HG03280 (cell line): ENCODE data around the gene ZNF768.
A peak's percentile ranks its signal among the peaks of the same experiment; 100 is the strongest.
"Not testable (repeated sequence)": the region's sequence is repeated elsewhere in the genome, so short reads cannot be mapped to it uniquely, and the experiment has no call there.

ENCODE experiments used
- ATAC-seq: cut with Tn5 transposase; IDR thresholded peaks from one replicate; pipeline ENCODE4 v1.9.1; 2021; ENCODE audit warnings: mild to moderate bottlenecking, moderate library complexity; ENCODE audit not compliant: unreplicated experiment

The ZNF768 gene

DNA sequence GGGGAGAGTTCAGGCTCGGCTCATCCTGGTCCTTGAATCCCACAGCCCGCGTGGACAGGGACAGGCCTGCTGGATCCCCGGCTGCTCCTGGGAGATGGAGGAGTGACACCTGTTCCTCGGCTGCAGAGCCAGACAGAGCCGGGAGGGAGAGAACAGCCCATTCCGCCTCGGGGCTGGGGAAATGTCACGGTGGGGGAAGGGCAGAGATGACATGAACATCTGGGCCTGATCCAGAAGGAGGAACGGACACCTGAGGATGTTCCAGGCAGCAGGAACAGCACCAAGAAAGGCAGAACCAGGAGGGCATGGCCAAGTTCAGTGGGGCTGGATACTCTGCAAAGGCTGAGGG, 29.7 kb upstream of the ZNF768 start:
- ATAC-seq: no peak

GRCh38 chr16:30555315-30556124, 29.2 kb upstream of the ZNF768 start:
- ATAC-seq: no peak

DNA sequence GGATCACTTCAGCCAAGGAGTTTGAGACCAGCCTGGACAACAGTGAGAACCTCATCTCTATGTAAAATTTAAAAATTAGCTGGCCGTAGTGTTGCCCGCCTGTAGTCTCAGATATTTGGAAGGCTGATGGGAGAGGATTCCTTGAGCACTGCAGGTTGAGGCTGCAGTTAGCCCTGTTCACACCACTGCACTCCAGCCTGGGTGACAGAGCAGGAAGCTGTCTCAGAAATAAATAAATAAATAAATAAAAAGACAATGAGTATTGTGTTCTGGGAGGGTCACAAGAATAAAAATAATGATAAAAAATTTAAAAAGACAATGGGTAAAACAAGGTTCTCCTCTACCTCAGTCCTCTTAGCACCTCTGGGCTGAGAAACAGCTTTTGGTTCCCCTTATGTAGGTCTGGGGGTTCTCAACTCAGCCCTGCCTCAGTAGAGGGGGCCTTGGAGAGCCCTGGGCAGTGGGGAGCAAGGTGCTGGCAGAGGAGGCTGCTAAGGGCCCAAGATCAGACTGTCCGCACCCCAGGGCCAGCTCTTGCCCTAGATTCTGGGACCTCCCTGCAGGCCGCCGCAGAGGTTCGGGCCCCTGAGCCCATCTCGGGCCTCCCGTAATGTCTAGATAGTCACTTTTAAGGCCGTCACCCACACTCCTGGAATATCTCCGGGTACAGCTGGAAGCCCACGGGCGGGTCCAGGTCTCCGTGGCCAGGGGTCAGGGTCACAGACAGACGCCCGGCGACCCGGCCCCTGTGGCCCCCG, 28.4 kb upstream of the ZNF768 start:
- ATAC-seq: no peak

DNA sequence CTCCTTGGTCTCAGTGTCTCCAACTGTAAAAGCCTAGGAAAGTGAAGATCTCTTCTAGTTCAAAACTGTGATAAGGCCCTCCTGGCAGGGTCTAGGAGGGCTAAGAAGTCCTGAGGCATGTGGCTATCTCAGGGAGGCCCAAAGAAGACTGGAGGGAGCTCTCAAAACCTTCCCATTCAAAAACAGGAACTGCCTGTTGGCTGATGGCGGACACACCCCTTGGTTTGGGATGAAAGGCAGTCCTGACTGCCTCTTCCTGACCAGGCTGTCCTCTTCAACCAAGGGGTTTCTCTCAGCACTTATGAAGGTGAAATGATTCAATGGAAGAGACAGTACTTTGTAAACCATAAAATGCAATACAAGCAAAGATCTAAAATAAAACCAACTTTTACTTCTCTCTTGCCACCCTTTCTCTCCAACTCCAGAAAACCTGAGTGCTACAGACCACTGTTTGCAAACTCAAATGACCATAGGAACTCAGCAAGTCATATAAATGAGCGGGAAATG, 27.1 kb upstream of the ZNF768 start:
- no peak for ATAC-seq

GRCh38 chr16:30552956-30553355, 26.6 kb upstream of the ZNF768 start:
- ATAC-seq: no peak

GRCh38 chr16:30551781-30552180, 25.4 kb upstream of the ZNF768 start:
- no peak for ATAC-seq

DNA sequence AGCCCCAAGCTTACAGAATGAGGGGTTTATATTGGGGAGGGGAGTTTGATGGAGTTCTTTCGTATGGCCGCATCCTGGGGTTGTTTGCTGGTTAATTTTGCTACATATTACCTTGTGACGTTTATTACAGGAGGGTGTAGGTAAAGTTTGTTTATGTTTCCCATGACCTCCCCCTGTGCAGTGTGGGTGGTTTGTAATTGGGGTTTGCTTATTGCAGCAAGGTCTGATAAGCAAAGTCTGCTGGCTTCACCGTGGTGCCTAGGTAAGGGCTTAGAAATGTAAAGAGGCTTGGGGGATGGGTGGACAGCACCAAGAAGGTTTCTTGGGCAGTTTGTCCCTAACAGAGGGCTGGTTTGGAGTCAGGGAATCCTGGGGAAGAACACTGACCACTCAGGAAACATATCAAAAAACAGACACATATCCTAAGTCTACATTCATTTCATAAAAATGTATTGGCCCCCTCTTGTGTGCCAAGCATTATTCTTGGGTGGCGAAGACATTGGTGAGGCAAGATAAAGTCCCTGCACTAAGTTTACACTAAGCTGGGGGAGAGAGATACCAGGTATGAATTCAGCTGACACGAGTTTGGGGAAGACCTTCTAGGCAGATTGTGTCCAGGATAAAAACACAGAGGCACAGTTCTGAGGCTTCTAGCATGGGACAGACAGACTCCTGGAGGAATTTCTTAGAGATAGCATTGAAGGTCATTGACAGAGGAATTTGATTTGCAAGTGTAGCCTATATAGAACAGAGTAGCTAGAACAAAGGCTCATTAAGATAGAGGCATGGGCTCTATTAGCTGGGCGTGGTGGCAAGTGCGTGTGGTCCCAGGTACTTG, 22.3 kb upstream of the ZNF768 start:
- ATAC-seq: no peak

GRCh38 chr16:30546115-30546514, 19.7 kb upstream of the ZNF768 start:
- no peak for ATAC-seq

- no peak for ATAC-seq
Observed at GRCh38 chr16:30543067-30543466, 16.7 kb upstream of the ZNF768 start.

DNA sequence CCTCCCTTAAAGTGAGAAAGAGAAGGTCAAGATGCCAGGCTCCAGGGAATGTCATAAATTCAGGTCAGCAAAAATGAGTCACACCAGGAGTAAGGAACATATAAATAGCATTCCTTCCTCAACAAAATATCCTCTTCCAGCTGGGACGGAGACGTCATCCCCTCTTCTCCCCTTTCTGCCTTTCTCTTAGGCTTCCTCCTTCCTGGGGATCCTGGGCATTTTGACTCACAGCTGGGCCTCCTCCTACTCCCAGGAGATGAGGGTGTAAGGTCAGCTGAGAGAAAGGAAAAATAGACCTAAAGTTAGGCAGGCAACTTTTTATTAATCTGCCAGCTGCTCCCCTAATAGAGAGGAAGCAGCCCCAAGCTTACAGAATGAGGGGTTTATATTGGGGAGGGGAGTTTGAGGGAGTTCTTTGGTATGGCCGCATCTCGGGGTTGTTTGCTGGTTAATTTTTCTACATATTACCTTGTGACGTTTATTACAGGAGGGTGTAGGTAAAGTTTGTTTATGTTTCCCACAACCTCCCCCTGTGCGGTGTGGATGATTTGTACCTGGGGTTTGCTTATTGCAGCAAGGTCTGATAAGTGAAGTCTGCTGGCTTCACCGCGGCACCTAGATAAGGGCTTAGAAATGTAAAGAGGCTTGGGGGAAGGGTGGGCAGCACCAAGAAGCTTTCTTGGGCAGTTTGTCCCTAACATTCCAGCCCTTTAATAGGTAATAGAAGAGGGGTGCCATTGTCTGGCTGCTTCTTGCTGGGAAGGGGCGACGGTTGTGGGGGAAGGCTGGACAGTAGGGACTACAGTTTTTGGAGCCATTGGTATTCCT, 15.3 kb upstream of the ZNF768 start:
- no peak for ATAC-seq

DNA sequence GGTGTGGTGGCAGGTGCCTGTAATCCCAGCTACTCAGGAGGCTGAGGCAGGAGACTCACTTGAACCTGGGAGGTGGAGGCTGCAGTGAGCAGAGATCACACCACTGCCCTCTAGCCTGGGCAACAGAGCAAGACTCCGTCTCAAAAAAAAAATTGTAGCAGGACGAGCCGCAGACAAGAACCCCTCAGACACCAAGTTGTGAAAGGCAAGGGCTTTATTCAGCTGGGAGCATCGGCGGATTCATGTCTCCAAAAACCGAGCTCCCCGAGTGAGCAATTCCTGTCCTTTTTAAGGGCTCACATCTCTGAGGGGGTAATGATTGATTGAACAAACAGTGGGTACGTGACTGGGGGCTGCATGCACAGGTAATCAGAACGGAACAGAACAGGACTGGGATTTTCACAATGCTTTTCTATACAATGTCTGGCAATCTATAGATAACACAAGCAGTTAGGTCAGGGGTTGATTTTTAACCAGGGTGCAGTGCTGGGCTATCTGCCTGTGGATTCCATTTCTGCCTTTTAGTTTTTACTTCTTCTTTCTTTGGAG, 14.6 kb upstream of the ZNF768 start:
- not testable (repeated sequence) for ATAC-seq

GRCh38 chr16:30539986-30540526, 13.7 kb upstream of the ZNF768 start:
- not testable (repeated sequence) for ATAC-seq

- no peak for ATAC-seq
Observed at GRCh38 chr16:30539000-30539964, 12.9 kb upstream of the ZNF768 start.

- not testable (repeated sequence) for ATAC-seq
Observed at GRCh38 chr16:30536391-30537024, 10.1 kb upstream of the ZNF768 start.

DNA sequence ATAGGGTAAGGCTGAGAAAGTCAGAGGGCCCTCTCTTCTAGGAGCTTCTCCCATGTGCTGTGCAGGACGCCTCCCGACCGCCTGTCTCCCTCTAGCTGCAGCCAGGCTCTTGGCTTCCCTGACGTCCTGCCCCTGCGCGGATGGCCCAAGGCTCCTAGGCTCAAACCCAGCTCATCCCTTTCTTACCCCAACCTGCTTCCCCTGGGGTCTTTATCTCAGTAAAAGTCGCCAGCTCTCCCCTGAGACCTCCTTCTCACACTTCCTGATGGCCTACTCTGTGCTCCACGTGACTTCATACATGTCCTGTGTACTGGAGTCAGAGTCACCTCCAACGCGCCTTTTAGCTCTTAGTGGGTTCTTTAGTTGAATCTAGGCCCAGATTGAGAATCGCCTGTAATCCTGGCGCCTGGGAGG, 9.4 kb upstream of the ZNF768 start:
- ATAC-seq: peak; percentile 40

GRCh38 chr16:30535106-30535776, 8.9 kb upstream of the ZNF768 start:
- ATAC-seq: peak; percentile 5

GRCh38 chr16:30534368-30535105, 8.2 kb upstream of the ZNF768 start, which contains the start of gene ZNF747:
Gene ZNF747, minus strand, starts transcription at chr16:30534858. Its CDS starts 179 bp downstream, at chr16:30534679.
- ATAC-seq: peak; percentile 72
